ENCODE measurements around the gene C6.

DNA sequence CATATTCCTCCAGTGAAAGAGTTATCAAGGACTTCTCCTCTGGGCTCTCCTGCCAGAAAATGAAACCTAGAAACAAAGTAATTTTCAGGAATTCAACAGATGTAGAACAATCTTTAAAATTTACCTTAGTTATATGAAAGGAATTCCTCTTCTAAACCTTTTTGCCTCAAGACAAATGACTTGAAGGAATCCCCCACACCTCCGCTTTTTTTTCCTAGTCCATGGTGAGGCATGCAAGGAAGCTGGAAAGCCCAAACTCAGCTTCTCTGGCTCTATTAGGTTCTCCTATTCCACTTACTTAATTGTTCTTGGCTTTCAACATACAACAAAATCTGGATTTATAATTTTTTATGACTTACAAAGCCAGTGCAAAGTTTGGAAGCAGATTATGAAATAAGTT is 27.2 kb downstream of the C6 start:
- TF ChIP-seq, protein P1, sequence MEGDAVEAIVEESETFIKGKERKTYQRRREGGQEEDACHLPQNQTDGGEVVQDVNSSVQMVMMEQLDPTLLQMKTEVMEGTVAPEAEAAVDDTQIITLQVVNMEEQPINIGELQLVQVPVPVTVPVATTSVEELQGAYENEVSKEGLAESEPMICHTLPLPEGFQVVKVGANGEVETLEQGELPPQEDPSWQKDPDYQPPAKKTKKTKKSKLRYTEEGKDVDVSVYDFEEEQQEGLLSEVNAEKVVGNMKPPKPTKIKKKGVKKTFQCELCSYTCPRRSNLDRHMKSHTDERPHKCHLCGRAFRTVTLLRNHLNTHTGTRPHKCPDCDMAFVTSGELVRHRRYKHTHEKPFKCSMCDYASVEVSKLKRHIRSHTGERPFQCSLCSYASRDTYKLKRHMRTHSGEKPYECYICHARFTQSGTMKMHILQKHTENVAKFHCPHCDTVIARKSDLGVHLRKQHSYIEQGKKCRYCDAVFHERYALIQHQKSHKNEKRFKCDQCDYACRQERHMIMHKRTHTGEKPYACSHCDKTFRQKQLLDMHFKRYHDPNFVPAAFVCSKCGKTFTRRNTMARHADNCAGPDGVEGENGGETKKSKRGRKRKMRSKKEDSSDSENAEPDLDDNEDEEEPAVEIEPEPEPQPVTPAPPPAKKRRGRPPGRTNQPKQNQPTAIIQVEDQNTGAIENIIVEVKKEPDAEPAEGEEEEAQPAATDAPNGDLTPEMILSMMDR (optimal IDR thresholded peaks at IDR 0.05 in 1 of 3, IDR thresholded peaks at IDR 0.05 in 1 of 3, conservative IDR thresholded peaks at IDR 0.05 in 1 of 3; ENCODE audit: extremely low read depth in 1 of 3, insufficient read depth in 2 of 3, low read length in 3 of 3): no peak
- TF ChIP-seq EZH2 (IDR thresholded peaks at IDR 0.05; ENCODE audit: low read length): no peak

All from keratinocyte (primary cell).